ENCODE measurements around the gene NTN4.
A peak's percentile ranks its signal among the peaks of the same experiment; 100 is the strongest.
"Not testable (repeated sequence)": the region's sequence is repeated elsewhere in the genome, so short reads cannot be mapped to it uniquely, and the experiment has no call there.

The NTN4 gene

DNA sequence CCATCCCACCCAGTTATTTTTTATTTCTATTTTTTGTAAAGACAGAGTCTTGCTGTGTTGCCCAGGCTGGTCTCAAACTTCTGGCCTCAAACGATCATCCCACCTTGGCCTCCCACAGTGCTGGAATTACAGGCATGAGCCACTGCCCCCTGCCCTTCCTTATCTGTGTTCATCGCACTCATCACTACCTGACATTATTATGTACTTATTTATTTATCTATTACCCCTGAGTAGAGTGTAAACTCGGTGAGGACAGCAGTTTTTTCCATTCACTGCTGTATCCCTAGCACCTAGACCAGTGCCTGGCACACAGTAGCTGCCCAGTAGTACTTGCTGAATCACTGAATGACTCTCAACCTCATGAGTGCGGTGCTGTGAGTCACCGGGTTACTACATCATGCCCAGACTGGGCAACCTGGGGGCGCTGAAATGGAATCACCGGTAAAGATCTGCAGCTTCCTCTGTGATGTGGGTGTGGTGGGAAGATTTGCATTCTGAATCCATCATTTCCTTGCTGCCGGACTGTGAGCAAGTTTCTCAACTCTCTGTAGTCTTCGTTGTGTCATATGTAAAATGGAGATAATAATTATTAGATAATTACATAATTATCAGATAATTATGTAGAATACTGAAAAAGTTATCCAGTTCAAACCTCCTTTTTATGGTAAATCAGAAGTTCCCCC is 157.4 kb downstream of the NTN4 start:
- no peaks in the 10 kb centered on the region for H3K27me3 ChIP-seq (replicated peaks; ENCODE audit: control insufficient read depth, insufficient read depth, low read length)
- H3K9ac ChIP-seq (ENCODE audit: low read length), result no peak overlapping the region
- H3K4me3 ChIP-seq (ENCODE audit: low read length), result peak overlapping the region; percentile 3
- no peaks in the 10 kb centered on the region for H3K9me3 ChIP-seq (ENCODE audit: control insufficient read depth, low read length)
- peak; percentile 68 for DNase-seq (ENCODE audit: low read depth)
- peaks cover 27% of the 10 kb centered on the region for H3K4me1 ChIP-seq (ENCODE audit: control insufficient read depth, insufficient read depth, low read length)
- no peaks in the 10 kb centered on the region for H3K36me3 ChIP-seq (ENCODE audit: control insufficient read depth, insufficient read depth, low read length, severe bottlenecking)

DNA sequence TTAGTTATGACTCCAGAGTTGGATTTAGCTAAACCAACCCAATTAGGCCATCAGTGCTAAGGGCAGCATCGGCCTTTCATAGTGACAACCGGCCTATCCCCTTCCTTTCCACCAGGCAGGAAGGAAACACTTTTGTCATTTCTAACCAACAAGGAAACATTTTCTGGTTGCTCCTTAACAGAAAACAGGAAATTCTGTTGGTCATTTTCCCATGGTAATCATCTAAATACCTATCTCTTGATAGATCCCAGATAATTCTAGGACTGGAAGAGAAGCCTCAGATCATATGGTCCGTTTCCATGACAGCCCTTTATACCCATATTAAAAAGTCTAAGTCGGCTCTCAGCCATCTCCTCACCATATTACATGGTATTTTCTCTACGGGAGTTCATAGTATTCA is 160.1 kb downstream of the NTN4 start:
- no peaks in the 10 kb centered on the region for H3K36me3 ChIP-seq (ENCODE audit: control insufficient read depth, insufficient read depth, low read length, severe bottlenecking)
- H3K9me3 ChIP-seq (ENCODE audit: control insufficient read depth, low read length), result no peaks in the 10 kb centered on the region
- no peaks in the 10 kb centered on the region for H3K27me3 ChIP-seq (replicated peaks; ENCODE audit: control insufficient read depth, insufficient read depth, low read length)
- H3K4me3 ChIP-seq (ENCODE audit: low read length), result no peak overlapping the region
- peaks cover 20% of the 10 kb centered on the region for H3K4me1 ChIP-seq (ENCODE audit: control insufficient read depth, insufficient read depth, low read length)
- no peak overlapping the region for H3K9ac ChIP-seq (ENCODE audit: low read length)
- no peak for DNase-seq (ENCODE audit: low read depth)

DNA sequence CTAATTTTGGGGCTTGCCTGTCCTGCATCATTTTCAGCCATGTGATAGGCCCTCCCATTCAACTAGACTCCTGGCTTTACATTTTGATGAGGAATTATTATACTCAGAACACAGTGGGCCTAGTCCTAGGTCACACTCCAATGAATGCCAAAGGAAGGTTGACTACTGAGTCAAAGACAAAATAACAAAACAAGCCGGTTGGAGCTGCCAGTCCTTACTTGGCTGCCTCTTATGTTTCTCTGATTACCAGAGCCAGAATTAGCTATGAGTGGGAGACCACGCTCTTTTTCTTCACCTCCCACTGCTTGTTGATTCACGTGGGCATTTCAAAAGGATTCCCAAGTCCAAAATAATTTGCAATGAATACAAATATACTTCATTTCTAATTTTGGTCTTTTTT is 161.2 kb downstream of the NTN4 start:
- no peak overlapping the region for H3K9ac ChIP-seq (ENCODE audit: low read length)
- H3K4me3 ChIP-seq (ENCODE audit: low read length), result no peak overlapping the region
- no peaks in the 10 kb centered on the region for H3K9me3 ChIP-seq (ENCODE audit: control insufficient read depth, low read length)
- no peaks in the 10 kb centered on the region for H3K27me3 ChIP-seq (replicated peaks; ENCODE audit: control insufficient read depth, insufficient read depth, low read length)
- DNase-seq (ENCODE audit: low read depth), result no peak
- peaks cover 15% of the 10 kb centered on the region for H3K4me1 ChIP-seq (ENCODE audit: control insufficient read depth, insufficient read depth, low read length)
- no peaks in the 10 kb centered on the region for H3K36me3 ChIP-seq (ENCODE audit: control insufficient read depth, insufficient read depth, low read length, severe bottlenecking)

DNA sequence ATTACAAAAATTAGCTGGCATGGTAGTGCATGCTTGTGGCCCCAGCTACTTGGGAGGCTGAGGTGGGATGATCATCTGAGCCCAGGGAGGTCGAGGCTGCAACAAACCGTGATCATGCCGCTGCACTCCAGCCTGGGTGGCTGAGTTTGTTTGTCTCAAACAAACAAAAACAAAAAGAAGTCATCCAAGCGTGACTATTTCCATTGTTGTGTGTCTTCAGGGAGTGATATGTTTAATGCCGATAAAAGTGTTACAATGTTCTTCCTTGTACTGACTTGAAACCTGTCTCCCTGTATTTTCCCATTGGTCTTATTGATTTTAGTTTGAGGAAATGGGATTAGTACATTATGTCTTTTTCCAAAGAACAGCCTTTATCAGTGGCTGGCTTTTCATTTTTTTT is 163.7 kb downstream of the NTN4 start:
- Histone ChIP-seq H3K36me3 (ENCODE audit: control insufficient read depth, insufficient read depth, low read length, severe bottlenecking) (no peaks in the 10 kb centered on the region), H3K4me3 (ENCODE audit: low read length) (no peak overlapping the region), H3K27me3 (replicated peaks; ENCODE audit: control insufficient read depth, insufficient read depth, low read length) (no peaks in the 10 kb centered on the region), H3K9me3 (ENCODE audit: control insufficient read depth, low read length) (no peaks in the 10 kb centered on the region), H3K4me1 (ENCODE audit: control insufficient read depth, insufficient read depth, low read length) (peaks cover 5% of the 10 kb centered on the region), H3K9ac (ENCODE audit: low read length) (no peak overlapping the region)
- no peak for DNase-seq (ENCODE audit: low read depth)

DNA sequence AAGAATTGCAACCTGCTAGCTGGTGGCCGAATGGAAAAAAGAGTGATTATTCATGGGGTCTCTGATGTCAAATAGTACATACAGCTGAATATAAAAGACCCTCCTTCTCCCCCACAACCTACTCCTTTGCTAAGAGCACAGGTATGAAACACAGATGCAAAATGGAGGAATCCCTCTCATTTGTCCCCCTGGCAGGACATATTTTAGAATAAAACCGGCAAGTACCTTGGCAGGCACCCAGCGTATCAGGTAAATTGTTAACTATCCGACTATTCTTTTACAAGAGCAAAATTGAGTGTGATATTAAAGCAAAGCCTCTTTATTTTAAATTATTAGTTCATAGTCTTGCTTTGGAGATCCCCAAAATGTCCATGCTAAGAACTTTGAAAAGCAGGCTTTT is 165.6 kb downstream of the NTN4 start:
- H3K9me3 ChIP-seq (ENCODE audit: control insufficient read depth, low read length), result no peaks in the 10 kb centered on the region
- H3K4me1 ChIP-seq (ENCODE audit: control insufficient read depth, insufficient read depth, low read length), result peaks cover 5% of the 10 kb centered on the region
- DNase-seq (ENCODE audit: low read depth), result no peak
- H3K9ac ChIP-seq (ENCODE audit: low read length), result no peak overlapping the region
- no peak overlapping the region for H3K4me3 ChIP-seq (ENCODE audit: low read length)
- no peaks in the 10 kb centered on the region for H3K36me3 ChIP-seq (ENCODE audit: control insufficient read depth, insufficient read depth, low read length, severe bottlenecking)
- H3K27me3 ChIP-seq (replicated peaks; ENCODE audit: control insufficient read depth, insufficient read depth, low read length), result no peaks in the 10 kb centered on the region

DNA sequence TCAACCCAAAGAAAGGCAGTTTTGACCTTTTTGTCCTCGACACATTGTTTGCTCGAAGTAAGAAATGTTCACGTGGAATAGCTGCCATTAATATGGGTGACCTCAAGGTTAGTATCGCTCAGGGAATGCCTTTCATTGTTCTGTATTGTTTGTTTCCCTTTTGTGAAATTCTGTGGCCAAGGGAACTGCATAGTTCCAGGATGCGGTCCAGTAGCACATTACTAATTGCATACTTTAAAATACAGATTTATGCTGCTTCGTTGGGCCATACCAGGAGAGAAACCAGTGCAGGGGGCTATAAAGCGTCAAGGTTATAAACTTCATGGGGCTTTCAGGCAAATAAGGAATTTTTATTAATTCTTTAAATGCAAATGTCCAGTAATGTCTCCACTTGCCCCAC is 166.0 kb downstream of the NTN4 start:
- peaks cover 5% of the 10 kb centered on the region for H3K4me1 ChIP-seq (ENCODE audit: control insufficient read depth, insufficient read depth, low read length)
- DNase-seq (ENCODE audit: low read depth), result no peak
- no peaks in the 10 kb centered on the region for H3K27me3 ChIP-seq (replicated peaks; ENCODE audit: control insufficient read depth, insufficient read depth, low read length)

DNA sequence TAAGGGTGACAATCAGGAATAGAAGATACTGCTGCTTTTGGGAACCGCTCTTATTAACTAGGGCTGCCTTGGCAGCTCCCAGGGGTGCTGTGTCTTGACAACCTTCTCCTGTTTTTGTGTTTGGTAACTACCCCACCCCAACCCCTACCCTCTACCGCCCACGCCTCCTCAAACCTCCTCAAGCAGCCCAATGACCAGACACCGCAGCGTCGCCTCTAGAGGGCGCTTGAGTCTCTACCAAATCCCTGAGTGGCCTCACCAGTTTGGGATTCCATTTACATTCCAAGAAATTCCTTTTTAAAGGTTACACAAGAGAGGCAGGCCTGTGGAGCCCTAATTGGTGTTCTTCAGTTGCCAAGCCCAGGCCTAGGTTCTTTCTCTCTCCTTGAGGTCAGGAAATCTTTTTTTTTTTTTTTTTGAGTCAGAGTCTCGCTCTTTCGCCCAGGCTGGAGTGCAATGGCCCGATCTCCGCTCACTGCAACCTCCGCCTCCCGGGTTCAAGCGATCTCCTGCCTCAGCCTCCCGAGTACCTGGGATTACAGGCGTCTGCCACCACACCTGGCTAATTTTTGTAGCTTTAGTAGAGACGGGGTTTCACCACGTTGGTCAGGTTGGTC is 166.9 kb downstream of the NTN4 start:
- peak; percentile 90 for DNase-seq (ENCODE audit: low read depth)
- no peaks in the 10 kb centered on the region for H3K36me3 ChIP-seq (ENCODE audit: control insufficient read depth, insufficient read depth, low read length, severe bottlenecking)
- H3K27me3 ChIP-seq (replicated peaks; ENCODE audit: control insufficient read depth, insufficient read depth, low read length), result no peaks in the 10 kb centered on the region
- no peak overlapping the region for H3K4me3 ChIP-seq (ENCODE audit: low read length)
- H3K4me1 ChIP-seq (ENCODE audit: control insufficient read depth, insufficient read depth, low read length), result peaks cover 5% of the 10 kb centered on the region
- H3K9ac ChIP-seq (ENCODE audit: low read length), result no peak overlapping the region
- no peaks in the 10 kb centered on the region for H3K9me3 ChIP-seq (ENCODE audit: control insufficient read depth, low read length)

More for the DNA sequence above, 166.0 kb downstream of the NTN4 start:
- Histone ChIP-seq H3K9ac (ENCODE audit: low read length) (no peak overlapping the region), H3K4me3 (ENCODE audit: low read length) (no peak overlapping the region), H3K9me3 (ENCODE audit: control insufficient read depth, low read length) (no peaks in the 10 kb centered on the region), H3K36me3 (ENCODE audit: control insufficient read depth, insufficient read depth, low read length, severe bottlenecking) (no peaks in the 10 kb centered on the region)

DNA sequence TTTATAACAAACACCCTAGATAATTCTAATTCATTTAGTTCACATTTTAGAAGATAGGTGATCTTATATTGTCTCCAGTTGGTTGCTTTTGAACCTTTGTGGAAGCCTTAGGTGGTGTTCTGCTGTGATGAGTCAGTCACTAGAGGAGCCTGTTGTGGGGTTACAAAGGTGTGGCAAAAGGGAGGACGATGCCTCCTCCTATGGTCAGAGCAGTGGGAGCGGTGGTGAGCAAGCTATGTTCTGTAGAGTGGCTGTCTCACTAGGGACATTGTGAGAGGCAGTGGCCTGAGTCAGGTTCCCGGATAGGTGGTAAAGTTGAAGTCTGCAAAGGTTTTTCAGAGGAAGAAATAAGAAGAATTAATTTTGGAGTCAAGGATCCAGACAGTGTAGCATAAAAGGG is 167.7 kb downstream of the NTN4 start:
- H3K9ac ChIP-seq (ENCODE audit: low read length), result no peak overlapping the region
- H3K9me3 ChIP-seq (ENCODE audit: control insufficient read depth, low read length), result no peaks in the 10 kb centered on the region
- no peak for DNase-seq (ENCODE audit: low read depth)
- H3K4me1 ChIP-seq (ENCODE audit: control insufficient read depth, insufficient read depth, low read length), result peaks cover 5% of the 10 kb centered on the region
- H3K4me3 ChIP-seq (ENCODE audit: low read length), result no peak overlapping the region
- H3K36me3 ChIP-seq (ENCODE audit: control insufficient read depth, insufficient read depth, low read length, severe bottlenecking), result no peaks in the 10 kb centered on the region
- no peaks in the 10 kb centered on the region for H3K27me3 ChIP-seq (replicated peaks; ENCODE audit: control insufficient read depth, insufficient read depth, low read length)

DNA sequence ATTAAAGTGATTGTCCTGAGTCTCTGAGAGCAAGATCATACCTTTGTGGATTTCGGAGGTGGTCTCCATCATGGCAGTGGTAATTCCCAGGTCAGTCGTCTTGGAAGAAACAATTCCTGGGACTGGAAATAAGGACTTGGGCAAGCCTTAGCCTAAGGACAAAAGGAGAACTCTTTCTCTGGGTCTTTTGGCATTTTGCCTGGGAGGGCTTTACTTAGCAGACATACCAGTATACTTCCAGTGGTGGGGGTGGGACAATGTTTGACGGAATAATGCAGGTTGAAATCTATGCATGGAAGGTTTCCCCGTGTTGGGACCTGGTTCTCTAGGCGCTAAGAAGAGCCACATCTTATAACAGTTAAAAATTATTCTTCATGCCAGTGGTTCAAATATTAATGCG is 168.8 kb downstream of the NTN4 start:
- Histone ChIP-seq H3K27me3 (replicated peaks; ENCODE audit: control insufficient read depth, insufficient read depth, low read length) (no peaks in the 10 kb centered on the region), H3K4me3 (ENCODE audit: low read length) (no peak overlapping the region), H3K4me1 (ENCODE audit: control insufficient read depth, insufficient read depth, low read length) (peaks cover 5% of the 10 kb centered on the region), H3K36me3 (ENCODE audit: control insufficient read depth, insufficient read depth, low read length, severe bottlenecking) (no peaks in the 10 kb centered on the region), H3K9me3 (ENCODE audit: control insufficient read depth, low read length) (no peaks in the 10 kb centered on the region), H3K9ac (ENCODE audit: low read length) (no peak overlapping the region)
- no peak for DNase-seq (ENCODE audit: low read depth)

DNA sequence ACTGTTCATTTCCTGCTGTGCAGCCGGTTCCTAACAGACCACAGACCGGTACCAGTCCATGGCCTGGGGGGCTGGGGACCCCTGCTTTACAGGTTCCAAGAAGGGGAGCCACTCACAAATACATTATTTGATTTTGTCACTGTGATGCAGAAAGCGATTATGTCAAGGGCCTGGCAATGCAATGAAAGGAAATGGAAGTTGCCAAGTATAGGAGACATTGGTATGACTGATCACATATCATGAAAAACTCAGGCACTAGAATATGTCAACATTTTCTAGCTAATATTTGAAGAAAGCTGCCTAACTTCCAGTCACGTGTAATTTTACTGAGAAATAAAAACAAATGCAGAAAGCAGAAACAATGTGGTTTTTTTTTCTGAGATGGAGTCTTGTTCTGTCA is 170.4 kb downstream of the NTN4 start:
- H3K27me3 ChIP-seq (replicated peaks; ENCODE audit: control insufficient read depth, insufficient read depth, low read length), result no peaks in the 10 kb centered on the region
- DNase-seq (ENCODE audit: low read depth), result no peak
- no peak overlapping the region for H3K4me3 ChIP-seq (ENCODE audit: low read length)
- no peak overlapping the region for H3K9ac ChIP-seq (ENCODE audit: low read length)
- no peaks in the 10 kb centered on the region for H3K9me3 ChIP-seq (ENCODE audit: control insufficient read depth, low read length)
- H3K4me1 ChIP-seq (ENCODE audit: control insufficient read depth, insufficient read depth, low read length), result peaks cover 5% of the 10 kb centered on the region
- H3K36me3 ChIP-seq (ENCODE audit: control insufficient read depth, insufficient read depth, low read length, severe bottlenecking), result no peaks in the 10 kb centered on the region

DNA sequence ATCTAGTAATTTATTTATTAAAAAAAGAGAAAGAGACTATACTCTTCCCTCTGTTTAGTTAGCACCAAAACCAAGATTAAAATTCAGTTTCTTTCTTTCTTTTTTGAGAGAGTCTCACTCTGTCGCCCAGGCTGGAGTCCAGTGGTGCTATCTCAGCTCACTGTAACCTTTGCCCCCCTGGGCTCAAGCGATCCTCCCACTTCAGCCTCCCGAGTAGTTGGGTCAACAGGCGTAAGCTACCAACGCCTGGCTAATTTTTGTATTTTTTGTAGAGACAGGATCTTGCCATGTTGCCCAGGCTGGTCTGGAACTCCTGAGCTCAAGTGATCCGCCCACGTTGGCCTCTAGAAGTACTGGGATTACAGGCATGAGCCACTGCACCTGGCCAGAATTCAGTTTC is 174.1 kb downstream of the NTN4 start:
- not testable (repeated sequence) for H3K4me1 ChIP-seq (ENCODE audit: control insufficient read depth, insufficient read depth, low read length)

DNA sequence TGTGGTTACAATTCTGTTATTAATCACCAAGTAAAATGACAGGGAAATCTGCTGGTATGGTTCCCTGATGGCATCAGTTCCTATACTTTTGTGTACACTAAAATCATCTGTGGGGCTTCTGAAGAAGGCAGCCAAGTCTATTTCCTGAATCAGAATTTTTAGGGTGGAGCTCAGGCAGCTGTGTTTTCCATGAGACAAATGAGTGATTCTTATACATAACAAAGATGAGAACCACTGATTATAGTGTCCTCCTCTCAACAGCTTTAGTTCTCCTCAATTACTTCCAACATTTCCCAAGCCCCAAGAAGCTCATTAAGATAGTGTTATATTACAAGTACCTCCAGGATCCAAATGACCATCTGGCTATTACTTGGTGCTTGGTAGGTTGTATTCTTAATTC is 174.8 kb downstream of the NTN4 start:
- Histone ChIP-seq H3K4me3 (ENCODE audit: low read length) (no peak overlapping the region), H3K4me1 (ENCODE audit: control insufficient read depth, insufficient read depth, low read length) (no peaks in the 10 kb centered on the region), H3K27me3 (replicated peaks; ENCODE audit: control insufficient read depth, insufficient read depth, low read length) (no peaks in the 10 kb centered on the region), H3K36me3 (ENCODE audit: control insufficient read depth, insufficient read depth, low read length, severe bottlenecking) (no peaks in the 10 kb centered on the region), H3K9me3 (ENCODE audit: control insufficient read depth, low read length) (no peaks in the 10 kb centered on the region), H3K9ac (ENCODE audit: low read length) (no peak overlapping the region)
- DNase-seq (ENCODE audit: low read depth), result peak; percentile 21

More for the DNA sequence above, 174.1 kb downstream of the NTN4 start:
- not testable (repeated sequence) for DNase-seq (ENCODE audit: low read depth); H3K27me3 ChIP-seq (replicated peaks; ENCODE audit: control insufficient read depth, insufficient read depth, low read length); H3K9me3 ChIP-seq (ENCODE audit: control insufficient read depth, low read length); H3K36me3 ChIP-seq (ENCODE audit: control insufficient read depth, insufficient read depth, low read length, severe bottlenecking); H3K4me3 ChIP-seq (ENCODE audit: low read length); H3K9ac ChIP-seq (ENCODE audit: low read length)

Data from adipocyte (in vitro differentiated cells).